SK-N-MC (cell line): ENCODE measurements around the gene MAP4.

Experiments used
- DNase-seq: peaks from one replicate; pipeline ENCODE4 v3.0.0-alpha.2; 2011; ENCODE audit warnings: low read depth, low spot score
- H3K27ac ChIP-seq: fragments of 200-600 bp; sonication (generic); 2 replicates; pipeline ENCODE4 v1.5.1; 2016; ENCODE audit warnings: mixed run types
- H3K36me3 ChIP-seq: fragments of 200-600 bp; sonication (generic); 2 replicates; pipeline ENCODE4 v1.6.1; 2017; ENCODE audit warnings: antibody characterized with exemption, low read length, mixed read lengths; ENCODE audit not compliant: insufficient read depth
- H3K4me3 ChIP-seq: fragments of 200-600 bp; sonication (generic); 2 replicates; pipeline ENCODE4 v1.5.1; 2016
- H3K9ac ChIP-seq: fragments of 200-600 bp; sonication (generic); 2 replicates; pipeline ENCODE4 v1.8.0; 2017; ENCODE audit warnings: mixed run types, mixed read lengths; ENCODE audit not compliant: insufficient read length
- H3K9me3 ChIP-seq: fragments of 200-600 bp; sonication (generic); 2 replicates; pipeline ENCODE4 v1.6.1; 2017; ENCODE audit warnings: low read depth, mild to moderate bottlenecking, antibody characterized with exemption, low read length, moderate library complexity, mixed read lengths
- EZH2 ChIP-seq: fragments of 200-600 bp; sonication (generic); IDR thresholded peaks from one replicate; pipeline ENCODE4 v1.6.1; 2017; ENCODE audit warnings: antibody characterized with exemption
- FOXP2 ChIP-seq: optimal IDR thresholded peaks from 2 replicates; pipeline ENCODE3; 2011; ENCODE audit warnings: mild to moderate bottlenecking, moderate library complexity; ENCODE audit not compliant: insufficient read depth; ENCODE audit errors: extremely low read length, control extremely low read depth
- POLR2AphosphoS5 ChIP-seq: IDR thresholded peaks from 2 replicates; pipeline ENCODE4 v1.6.1; 2012; ENCODE audit warnings: mild to moderate bottlenecking, low read depth, low read length, borderline replicate concordance

Gene MAP4

GRCh38 chr3:47859956-47860605 is 156.1 kb downstream of the MAP4 start:
- Histone ChIP-seq H3K9me3 (no peaks in the 10 kb centered on the region), H3K27ac (no peak overlapping the region), H3K36me3 (peaks cover 4% of the 10 kb centered on the region; the same call in 1 of the 2 replicates), H3K9ac (no peak overlapping the region), H3K4me3 (no peak overlapping the region)
- TF ChIP-seq POLR2AphosphoS5 (no peak), FOXP2 (no peak), EZH2 (no peak)
- DNase-seq, result no peak

GRCh38 chr3:47857151-47857550 is 159.1 kb downstream of the MAP4 start:
- Histone ChIP-seq H3K9me3 (no peaks in the 10 kb centered on the region), H3K9ac (no peak overlapping the region), H3K36me3 (peaks cover 3% of the 10 kb centered on the region; the same call in 1 of the 2 replicates), H3K27ac (no peak overlapping the region), H3K4me3 (no peak overlapping the region)
- TF ChIP-seq POLR2AphosphoS5, result no peak
- TF ChIP-seq EZH2, result no peak
- TF ChIP-seq FOXP2, result no peak
- DNase-seq, result no peak

DNA sequence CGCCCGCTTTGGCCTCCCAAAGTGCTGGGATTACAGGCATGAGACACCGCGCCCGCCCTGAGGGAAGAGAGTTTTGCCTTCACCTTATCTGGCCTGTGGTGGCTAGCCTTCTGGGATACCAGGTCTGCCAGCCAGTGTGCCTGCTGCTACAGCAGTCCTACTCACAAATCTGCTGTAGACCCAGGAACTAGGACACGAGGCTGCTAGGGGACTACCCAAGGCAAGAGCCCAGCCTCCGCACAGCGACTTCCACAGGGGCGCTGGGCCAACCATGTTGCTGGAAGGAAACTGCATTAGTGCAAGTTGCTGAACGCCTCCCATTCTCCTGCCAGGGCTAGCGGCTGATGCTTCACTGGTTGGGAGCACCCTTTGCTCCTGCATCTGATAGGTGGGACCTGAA is 159.5 kb downstream of the MAP4 start:
- TF ChIP-seq POLR2AphosphoS5 (no peak), FOXP2 (no peak), EZH2 (no peak)

GRCh38 chr3:47855461-47856383 is 160.5 kb downstream of the MAP4 start:
- no peaks in the 10 kb centered on the region for H3K9me3 ChIP-seq
- no peak overlapping the region for H3K9ac ChIP-seq
- H3K36me3 ChIP-seq, result peaks cover 3% of the 10 kb centered on the region; the same call in 1 of the 2 replicates
- no peak for DNase-seq
- no peak overlapping the region for H3K4me3 ChIP-seq
- no peak overlapping the region for H3K27ac ChIP-seq
- TF ChIP-seq FOXP2 (no peak), POLR2AphosphoS5 (no peak), EZH2 (no peak)

More for the DNA sequence above, 159.5 kb downstream of the MAP4 start:
- H3K4me3 ChIP-seq, result no peak overlapping the region
- no peak overlapping the region for H3K27ac ChIP-seq
- no peak for DNase-seq
- no peak overlapping the region for H3K9ac ChIP-seq
- H3K9me3 ChIP-seq, result no peaks in the 10 kb centered on the region
- H3K36me3 ChIP-seq, result peaks cover 3% of the 10 kb centered on the region; the same call in 1 of the 2 replicates

GRCh38 chr3:47854720-47855455 is 161.3 kb downstream of the MAP4 start:
- no peak overlapping the region for H3K4me3 ChIP-seq
- H3K36me3 ChIP-seq, result peaks cover 4% of the 10 kb centered on the region; the same call in 1 of the 2 replicates
- TF ChIP-seq POLR2AphosphoS5 (no peak), FOXP2 (no peak), EZH2 (no peak)
- no peak for DNase-seq
- no peak overlapping the region for H3K9ac ChIP-seq
- no peaks in the 10 kb centered on the region for H3K9me3 ChIP-seq
- H3K27ac ChIP-seq, result no peak overlapping the region

DNA sequence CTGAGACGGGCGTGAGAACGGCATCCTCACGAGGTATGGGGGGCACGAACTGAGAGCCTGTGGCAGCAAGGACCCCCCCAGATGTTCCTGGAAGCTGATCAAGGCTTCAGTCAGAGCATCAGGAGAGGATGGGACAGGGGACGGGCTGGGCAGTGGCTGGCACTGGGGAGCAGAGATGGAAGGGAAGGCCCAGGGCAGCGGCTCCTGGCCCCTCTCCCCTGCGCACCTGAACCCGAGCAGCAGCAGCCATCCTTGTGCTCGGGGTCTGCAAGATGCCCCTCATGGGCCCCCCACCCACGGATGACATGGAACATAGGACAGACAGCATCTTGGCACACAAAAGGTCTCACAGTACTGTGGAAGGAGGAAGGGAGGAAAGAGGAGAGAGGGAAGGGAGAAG is 161.9 kb downstream of the MAP4 start:
- TF ChIP-seq EZH2 (no peak), POLR2AphosphoS5 (no peak), FOXP2 (no peak)
- DNase-seq, result no peak
- Histone ChIP-seq H3K9me3 (no peaks in the 10 kb centered on the region), H3K36me3 (peaks cover 9% of the 10 kb centered on the region; the same call in 1 of the 2 replicates), H3K27ac (no peak overlapping the region), H3K4me3 (no peak overlapping the region), H3K9ac (no peak overlapping the region)

DNA sequence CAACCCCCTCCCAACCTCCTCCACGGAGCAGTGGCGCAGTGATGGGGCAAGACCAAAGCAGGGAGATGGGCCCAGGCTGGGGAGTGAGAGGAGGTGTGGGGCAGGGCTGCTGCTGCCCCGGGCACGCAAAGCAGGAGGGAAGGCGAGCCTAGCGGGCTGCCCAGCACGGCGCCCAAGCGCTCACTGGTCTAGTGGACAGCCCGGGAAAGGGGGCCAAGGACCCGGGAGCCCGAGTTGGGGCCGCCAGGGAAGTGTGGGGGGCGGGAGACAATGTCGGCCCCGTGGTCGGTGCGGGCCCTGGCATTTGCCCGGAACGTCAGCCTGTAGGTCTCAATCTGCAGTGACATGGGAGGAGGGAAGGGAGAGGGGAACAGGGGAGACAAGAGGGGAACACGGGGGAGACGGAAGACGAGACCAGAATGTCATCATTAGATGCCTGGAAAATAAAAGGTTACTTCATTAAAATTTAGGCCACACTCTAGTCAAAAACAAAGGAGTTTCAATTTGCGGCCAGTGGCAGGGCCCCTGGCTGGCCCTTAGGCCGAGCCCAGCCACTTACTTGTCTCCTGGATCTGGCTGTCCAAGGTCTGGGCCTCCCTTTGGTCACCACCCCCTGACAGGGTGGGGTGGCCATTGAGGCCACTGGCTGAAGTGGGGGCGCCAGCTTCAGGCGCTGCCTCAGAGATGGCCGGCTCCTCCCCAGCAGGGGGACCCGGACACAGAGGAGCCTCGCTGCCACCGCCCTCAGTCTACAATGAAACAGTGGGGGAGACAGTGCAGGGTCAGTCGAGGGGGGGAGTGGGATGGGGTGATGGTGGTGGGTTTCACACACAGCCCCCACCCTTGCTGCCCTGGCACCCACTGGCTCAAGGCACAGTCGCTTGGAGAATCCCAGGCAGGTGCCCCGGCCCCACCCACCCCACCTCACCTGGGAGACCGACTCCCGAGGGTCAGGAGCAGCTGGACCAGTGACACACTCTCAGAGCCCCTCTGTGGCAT is 163.3 kb downstream of the MAP4 start:
- Histone ChIP-seq H3K36me3 (peaks cover 13% of the 10 kb centered on the region; the same call in 1 of the 2 replicates), H3K9me3 (no peaks in the 10 kb centered on the region), H3K27ac (no peak overlapping the region), H3K4me3 (no peak overlapping the region), H3K9ac (no peak overlapping the region)
- TF ChIP-seq POLR2AphosphoS5 (no peak; the same call in 1 of the 2 replicates), EZH2 (no peak), FOXP2 (no peak)
- DNase-seq, result no peak
